SK-N-SH (cell line): ENCODE data around the gene TXNL4B.

Source experiments
- CTCF ChIP-seq: fragments of 200-600 bp; sonication (generic); IDR thresholded peaks from 2 replicates; pipeline ENCODE4 v1.6.1; 2017; ENCODE audit warnings: antibody characterized with exemption, mild to moderate bottlenecking, moderate library complexity
- TF ChIP-seq, protein P1 (sequence below): fragments of 150-350 bp; IDR thresholded peaks from 2 replicates; pipeline ENCODE4 v1.6.1; 2017; ENCODE audit warnings: antibody characterized with exemption, low read length, low read depth, borderline replicate concordance

DNA sequence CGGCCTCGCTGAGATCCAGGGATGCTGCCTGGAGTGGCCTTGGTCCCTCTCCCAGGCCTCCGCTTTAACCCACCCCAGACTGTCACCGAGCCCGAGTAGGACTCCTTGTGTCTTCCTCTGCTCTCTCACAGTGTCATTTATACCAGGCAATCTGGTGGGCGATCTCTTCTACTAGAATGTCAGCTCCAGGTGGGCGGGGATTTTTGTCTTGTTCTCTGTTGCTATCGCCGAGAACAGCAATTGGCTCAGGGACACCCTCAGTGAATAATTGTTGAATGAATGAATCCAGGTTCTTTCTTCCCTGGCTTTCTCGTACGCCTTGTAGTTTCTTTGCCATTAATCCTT is 818 bp upstream of the TXNL4B start:
- TF ChIP-seq CTCF: no peak
- TF ChIP-seq, protein P1, sequence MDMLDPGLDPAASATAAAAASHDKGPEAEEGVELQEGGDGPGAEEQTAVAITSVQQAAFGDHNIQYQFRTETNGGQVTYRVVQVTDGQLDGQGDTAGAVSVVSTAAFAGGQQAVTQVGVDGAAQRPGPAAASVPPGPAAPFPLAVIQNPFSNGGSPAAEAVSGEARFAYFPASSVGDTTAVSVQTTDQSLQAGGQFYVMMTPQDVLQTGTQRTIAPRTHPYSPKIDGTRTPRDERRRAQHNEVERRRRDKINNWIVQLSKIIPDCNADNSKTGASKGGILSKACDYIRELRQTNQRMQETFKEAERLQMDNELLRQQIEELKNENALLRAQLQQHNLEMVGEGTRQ: no peak
